Neural cell (in vitro differentiated cells): Measurements from ENCODE around the gene DHRS9.

Source experiments
- CTCF ChIP-seq: fragments of 450-650 bp; IDR thresholded peaks from 2 replicates; pipeline ENCODE4 v1.5.1; 2014; ENCODE audit warnings: antibody characterized with exemption, mild to moderate bottlenecking, moderate library complexity; ENCODE audit not compliant: poor library complexity, severe bottlenecking
- EZH2 ChIP-seq: fragments of 200-600, 300-800 bp; shearing (Covaris generic), sonication (generic); IDR thresholded peaks from 2 replicates; pipeline ENCODE4 v1.6.1; 2014; ENCODE audit warnings: antibody characterized with exemption, low read length, borderline replicate concordance, mild to moderate bottlenecking; ENCODE audit not compliant: insufficient read depth, poor library complexity, severe bottlenecking
- POLR2AphosphoS5 ChIP-seq: IDR thresholded peaks from 2 replicates; pipeline ENCODE4 v1.6.1; 2012
- TAF1 ChIP-seq: IDR thresholded peaks from 2 replicates; pipeline ENCODE4 v1.6.1; 2012; ENCODE audit warnings: low read depth

GRCh38 chr2:169047256-169048250 lies 21.8 kb upstream of the DHRS9 start:
- no peak for TF ChIP-seq TAF1
- no peak for TF ChIP-seq EZH2
- TF ChIP-seq POLR2AphosphoS5: no peak
- no peak for TF ChIP-seq CTCF
